HepG2 (cell line): ENCODE results near the gene HLA-DOA. TPM values are rescaled to one million over a fixed set of nuclear protein-coding genes. Genes with fewer than 3 reads are reported as not detected.

Source experiments
- ARID2 ChIP-seq: sonication (generic); formaldehyde crosslinking; IDR thresholded peaks from 2 replicates; pipeline ENCODE4 v1.8.1; 2022; ENCODE audit warnings: mild to moderate bottlenecking, missing genetic modification reagents, borderline replicate concordance
- CREBL2 ChIP-seq: sonication (generic); formaldehyde crosslinking; IDR thresholded peaks from 2 replicates; pipeline ENCODE4 v1.8.1; 2023; ENCODE audit warnings: missing genetic modification reagents, mild to moderate bottlenecking, borderline replicate concordance
- MAFF ChIP-seq: IDR thresholded peaks from 2 replicates; pipeline ENCODE4 v1.6.1; 2011; ENCODE audit warnings: low read depth, low read length, improper control_type of control experiment
- PBX2 ChIP-seq: IDR thresholded peaks from 2 replicates; pipeline ENCODE4 v1.6.1; 2016; ENCODE audit warnings: control low read depth
- SPEN ChIP-seq: sonication (generic); formaldehyde crosslinking; IDR thresholded peaks from 2 replicates; pipeline ENCODE4 v1.5.1; 2020; ENCODE audit warnings: low read depth, mild to moderate bottlenecking, missing genetic modification reagents
- ZBTB38 ChIP-seq: sonication (generic); formaldehyde crosslinking; IDR thresholded peaks from 2 replicates; pipeline ENCODE4 v1.5.1; 2020; ENCODE audit warnings: mild to moderate bottlenecking, missing genetic modification reagents
- ZFYVE20 ChIP-seq: sonication (generic); formaldehyde crosslinking; IDR thresholded peaks from 2 replicates; pipeline ENCODE4 v1.8.0; 2023; ENCODE audit warnings: low read depth, mild to moderate bottlenecking, moderate library complexity, missing genetic modification reagents, borderline replicate concordance
- ZNF512B ChIP-seq: sonication (generic); formaldehyde crosslinking; IDR thresholded peaks from 2 replicates; pipeline ENCODE4 v1.5.1; 2020; ENCODE audit warnings: missing genetic modification reagents, mild to moderate bottlenecking, borderline replicate concordance
- ZNF570 ChIP-seq: sonication (generic); formaldehyde crosslinking; IDR thresholded peaks from 2 replicates; pipeline ENCODE4 v1.4.0; 2020; ENCODE audit warnings: mild to moderate bottlenecking, missing genetic modification reagents, borderline replicate concordance
- ZNF614 ChIP-seq: IDR thresholded peaks from 2 replicates; pipeline ENCODE4 v1.6.1; 2018; ENCODE audit warnings: missing biosample characterization, missing genetic modification reagents, inconsistent platforms, borderline replicate concordance
- ZNF737 ChIP-seq: sonication (generic); formaldehyde crosslinking; IDR thresholded peaks from 2 replicates; pipeline ENCODE4 v1.5.0; 2020; ENCODE audit warnings: missing genetic modification reagents, mild to moderate bottlenecking, borderline replicate concordance
- polyA plus RNA-seq, 8 experiments: library from polyadenylated mRNA; depleted of rRNA in 3 of 8; stranded (reverse) in 7 of 8; unstranded in 1 of 8; fragments of >200 nt; fragmentation: Illumina TruSeq in 4 of 8; extraction: Trizol in 4 of 8; gene quantifications; 2 replicates each; pipeline versions ENCODE4 v1.2.1 to v1.2.3, GENCODE V29; 2011 to 2016; ENCODE audit warnings: low read depth in 4 of 8, missing spikeins in 1 of 8, mixed read lengths in 1 of 8; ENCODE audit not compliant: insufficient read depth in 1 of 8
- total RNA-seq, 5 experiments: library from RNA; depleted of rRNA; stranded (reverse); fragments of >200 nt; fragmentation: Illumina TruSeq; extraction: Trizol; gene quantifications; 2 replicates each; pipeline ENCODE4 v1.2.3, GENCODE V29; 2016; ENCODE audit warnings: low read depth in 1 of 5
- TF ChIP-seq, protein P1 (sequence below): sonication (generic); formaldehyde crosslinking; IDR thresholded peaks from 2 replicates; pipeline ENCODE4 v1.8.0; 2023; ENCODE audit warnings: mild to moderate bottlenecking, missing genetic modification reagents
- TF ChIP-seq, protein P2 (sequence below): sonication (generic); formaldehyde crosslinking; IDR thresholded peaks from 2 replicates; pipeline ENCODE4 v1.4.0; 2020; ENCODE audit warnings: missing genetic modification reagents
- TF ChIP-seq, protein P3 (sequence below): sonication (generic); formaldehyde crosslinking; IDR thresholded peaks from 2 replicates; pipeline ENCODE4 v1.4.0; 2020; ENCODE audit warnings: mild to moderate bottlenecking, missing genetic modification reagents

HLA-DOA gene
- total and polyA plus RNA-seq, 2 of the 13 experiments (the other 11 are each of a cell fraction or from before 2014, with no cell fraction given) = 0.03 to 0.09 TPM

DNA sequence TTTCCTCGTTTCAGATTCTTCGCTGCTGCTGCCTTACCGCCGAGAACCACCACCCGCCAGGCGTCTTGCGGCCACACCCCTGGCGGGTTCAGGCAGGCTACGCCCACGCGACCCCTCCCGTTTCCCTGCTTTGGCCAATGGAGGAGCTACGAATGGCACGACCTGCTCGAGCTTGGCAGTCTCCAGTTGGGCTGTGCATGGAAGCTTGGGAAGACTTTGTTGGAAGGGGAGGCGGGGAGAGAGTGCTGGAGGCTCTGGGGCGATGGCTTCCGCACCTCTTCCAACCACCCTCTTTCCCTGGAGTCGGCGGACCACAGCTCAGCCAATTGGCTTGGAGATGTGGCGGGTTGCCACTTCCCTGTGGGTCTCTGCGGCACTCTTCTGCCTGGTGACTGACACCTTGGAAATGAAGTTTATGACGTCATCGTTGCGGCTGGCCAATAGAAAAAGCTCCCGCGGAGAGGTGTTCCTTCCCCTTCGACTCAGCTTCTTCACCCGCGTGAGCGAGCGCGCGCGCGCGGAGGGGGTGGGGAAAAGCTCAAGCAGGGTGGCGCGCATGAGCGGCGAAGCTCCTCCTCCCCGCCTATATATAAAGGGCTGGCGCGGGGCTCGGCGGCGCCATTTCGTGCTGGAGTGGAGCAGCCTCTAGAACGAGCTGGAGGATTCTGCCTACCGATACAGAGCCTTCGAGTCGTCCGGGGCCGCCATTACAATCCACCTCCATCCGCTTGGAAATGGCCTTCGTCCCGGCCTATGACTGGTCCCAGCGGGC, 37.6 kb downstream of the HLA-DOA start (continued):
- TF ChIP-seq ZNF512B (CRISPR knock-in tag) (no peak), ZFYVE20 (CRISPR knock-in tag) (no peak), ZNF614 (CRISPR knock-in tag) (0 out of 2 replicates have a peak, but pooled peaks have one; percentile 43), CREBL2 (CRISPR knock-in tag) (no peak), ARID2 (peak; percentile 12; the same call in 1 of the 2 replicates), ZBTB38 (CRISPR knock-in tag) (peak; percentile 100), ZNF737 (peak; percentile 86), ZNF570 (CRISPR knock-in tag) (no peak; the same call in 1 of the 2 replicates), MAFF (no peak; the same call in 1 of the 2 replicates), PBX2 (CRISPR knock-in tag) (peak; percentile 53), SPEN (CRISPR knock-in tag) (peak; percentile 93)
- TF ChIP-seq, protein P1, sequence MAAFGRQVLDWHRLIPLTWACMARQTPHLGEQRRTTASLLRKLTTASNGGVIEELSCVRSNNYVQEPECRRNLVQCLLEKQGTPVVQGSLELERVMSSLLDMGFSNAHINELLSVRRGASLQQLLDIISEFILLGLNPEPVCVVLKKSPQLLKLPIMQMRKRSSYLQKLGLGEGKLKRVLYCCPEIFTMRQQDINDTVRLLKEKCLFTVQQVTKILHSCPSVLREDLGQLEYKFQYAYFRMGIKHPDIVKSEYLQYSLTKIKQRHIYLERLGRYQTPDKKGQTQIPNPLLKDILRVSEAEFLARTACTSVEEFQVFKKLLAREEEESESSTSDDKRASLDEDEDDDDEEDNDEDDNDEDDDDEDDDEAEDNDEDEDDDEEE (CRISPR knock-in tag) = no peak
- TF ChIP-seq, protein P2, sequence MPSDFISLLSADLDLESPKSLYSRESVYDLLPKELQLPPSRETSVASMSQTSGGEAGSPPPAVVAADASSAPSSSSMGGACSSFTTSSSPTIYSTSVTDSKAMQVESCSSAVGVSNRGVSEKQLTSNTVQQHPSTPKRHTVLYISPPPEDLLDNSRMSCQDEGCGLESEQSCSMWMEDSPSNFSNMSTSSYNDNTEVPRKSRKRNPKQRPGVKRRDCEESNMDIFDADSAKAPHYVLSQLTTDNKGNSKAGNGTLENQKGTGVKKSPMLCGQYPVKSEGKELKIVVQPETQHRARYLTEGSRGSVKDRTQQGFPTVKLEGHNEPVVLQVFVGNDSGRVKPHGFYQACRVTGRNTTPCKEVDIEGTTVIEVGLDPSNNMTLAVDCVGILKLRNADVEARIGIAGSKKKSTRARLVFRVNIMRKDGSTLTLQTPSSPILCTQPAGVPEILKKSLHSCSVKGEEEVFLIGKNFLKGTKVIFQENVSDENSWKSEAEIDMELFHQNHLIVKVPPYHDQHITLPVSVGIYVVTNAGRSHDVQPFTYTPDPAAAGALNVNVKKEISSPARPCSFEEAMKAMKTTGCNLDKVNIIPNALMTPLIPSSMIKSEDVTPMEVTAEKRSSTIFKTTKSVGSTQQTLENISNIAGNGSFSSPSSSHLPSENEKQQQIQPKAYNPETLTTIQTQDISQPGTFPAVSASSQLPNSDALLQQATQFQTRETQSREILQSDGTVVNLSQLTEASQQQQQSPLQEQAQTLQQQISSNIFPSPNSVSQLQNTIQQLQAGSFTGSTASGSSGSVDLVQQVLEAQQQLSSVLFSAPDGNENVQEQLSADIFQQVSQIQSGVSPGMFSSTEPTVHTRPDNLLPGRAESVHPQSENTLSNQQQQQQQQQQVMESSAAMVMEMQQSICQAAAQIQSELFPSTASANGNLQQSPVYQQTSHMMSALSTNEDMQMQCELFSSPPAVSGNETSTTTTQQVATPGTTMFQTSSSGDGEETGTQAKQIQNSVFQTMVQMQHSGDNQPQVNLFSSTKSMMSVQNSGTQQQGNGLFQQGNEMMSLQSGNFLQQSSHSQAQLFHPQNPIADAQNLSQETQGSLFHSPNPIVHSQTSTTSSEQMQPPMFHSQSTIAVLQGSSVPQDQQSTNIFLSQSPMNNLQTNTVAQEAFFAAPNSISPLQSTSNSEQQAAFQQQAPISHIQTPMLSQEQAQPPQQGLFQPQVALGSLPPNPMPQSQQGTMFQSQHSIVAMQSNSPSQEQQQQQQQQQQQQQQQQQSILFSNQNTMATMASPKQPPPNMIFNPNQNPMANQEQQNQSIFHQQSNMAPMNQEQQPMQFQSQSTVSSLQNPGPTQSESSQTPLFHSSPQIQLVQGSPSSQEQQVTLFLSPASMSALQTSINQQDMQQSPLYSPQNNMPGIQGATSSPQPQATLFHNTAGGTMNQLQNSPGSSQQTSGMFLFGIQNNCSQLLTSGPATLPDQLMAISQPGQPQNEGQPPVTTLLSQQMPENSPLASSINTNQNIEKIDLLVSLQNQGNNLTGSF (CRISPR knock-in tag) = peak; percentile 84
- TF ChIP-seq, protein P3, sequence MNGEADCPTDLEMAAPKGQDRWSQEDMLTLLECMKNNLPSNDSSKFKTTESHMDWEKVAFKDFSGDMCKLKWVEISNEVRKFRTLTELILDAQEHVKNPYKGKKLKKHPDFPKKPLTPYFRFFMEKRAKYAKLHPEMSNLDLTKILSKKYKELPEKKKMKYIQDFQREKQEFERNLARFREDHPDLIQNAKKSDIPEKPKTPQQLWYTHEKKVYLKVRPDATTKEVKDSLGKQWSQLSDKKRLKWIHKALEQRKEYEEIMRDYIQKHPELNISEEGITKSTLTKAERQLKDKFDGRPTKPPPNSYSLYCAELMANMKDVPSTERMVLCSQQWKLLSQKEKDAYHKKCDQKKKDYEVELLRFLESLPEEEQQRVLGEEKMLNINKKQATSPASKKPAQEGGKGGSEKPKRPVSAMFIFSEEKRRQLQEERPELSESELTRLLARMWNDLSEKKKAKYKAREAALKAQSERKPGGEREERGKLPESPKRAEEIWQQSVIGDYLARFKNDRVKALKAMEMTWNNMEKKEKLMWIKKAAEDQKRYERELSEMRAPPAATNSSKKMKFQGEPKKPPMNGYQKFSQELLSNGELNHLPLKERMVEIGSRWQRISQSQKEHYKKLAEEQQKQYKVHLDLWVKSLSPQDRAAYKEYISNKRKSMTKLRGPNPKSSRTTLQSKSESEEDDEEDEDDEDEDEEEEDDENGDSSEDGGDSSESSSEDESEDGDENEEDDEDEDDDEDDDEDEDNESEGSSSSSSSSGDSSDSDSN = peak; percentile 51; the same call in 1 of the 2 replicates
